ENCODE data around the gene SMIM23.

The SMIM23 gene

DNA sequence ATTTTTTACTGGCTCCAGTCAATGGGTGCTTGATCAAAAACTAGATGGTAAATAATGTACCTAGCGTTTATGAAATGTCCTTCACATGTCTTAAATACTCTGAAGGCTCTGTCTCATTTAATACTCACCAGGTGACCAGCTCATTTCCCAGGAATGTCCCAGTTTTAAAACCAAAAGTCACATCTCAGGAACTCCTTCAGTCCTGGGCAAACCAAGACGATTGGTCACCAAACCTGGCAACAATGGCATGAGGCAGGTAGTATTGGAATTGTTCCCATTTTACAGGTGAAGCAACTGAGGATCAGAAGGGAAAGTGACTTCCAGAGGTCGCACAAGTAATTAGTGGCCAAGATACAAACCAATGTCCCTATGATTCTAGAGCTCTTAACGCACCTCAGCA is 27.7 kb downstream of the SMIM23 start:
- in situ Hi-C loops (cut with HindIII; ENCODE audit: low sequenced_read_pairs), result no loop called here

DNA sequence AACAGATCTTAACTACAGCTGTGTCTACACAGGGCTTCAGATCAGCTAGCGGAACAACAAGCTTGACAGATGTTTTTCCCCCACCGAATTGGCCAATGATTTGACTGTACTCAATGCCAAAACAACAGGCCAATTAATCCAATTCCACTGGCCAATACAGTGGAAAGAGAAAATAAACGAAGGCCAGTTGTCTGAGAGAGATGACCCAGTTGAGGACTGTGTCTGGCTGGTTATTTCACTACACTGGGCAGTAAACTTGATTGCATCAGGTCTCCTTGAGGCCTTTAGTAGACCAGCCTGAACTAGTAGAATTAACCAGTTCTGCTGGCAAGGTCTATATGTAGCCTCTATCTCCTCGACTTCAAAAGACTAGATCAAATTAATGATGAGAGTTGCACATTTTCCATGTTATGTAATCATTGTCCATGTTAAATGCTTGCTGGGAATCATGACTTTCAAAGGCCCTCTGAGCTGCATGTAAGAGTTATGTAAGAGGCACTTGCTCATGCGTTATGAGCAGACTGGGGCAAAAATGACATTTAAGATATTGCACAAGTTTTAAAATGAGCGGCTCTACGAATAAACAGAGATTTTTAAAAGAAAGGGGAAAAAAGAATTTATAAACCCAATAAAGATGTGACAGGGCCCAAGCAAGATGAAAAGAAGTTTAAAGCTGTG is 28.3 kb downstream of the SMIM23 start:
- in situ Hi-C loops (cut with HindIII; ENCODE audit: low sequenced_read_pairs), result no loop called here

- in situ Hi-C loops (cut with HindIII; ENCODE audit: low sequenced_read_pairs), result no loop called here
These were observed 31.0 kb downstream of the SMIM23 start for GRCh38 chr5:171816666-171817065.

DNA sequence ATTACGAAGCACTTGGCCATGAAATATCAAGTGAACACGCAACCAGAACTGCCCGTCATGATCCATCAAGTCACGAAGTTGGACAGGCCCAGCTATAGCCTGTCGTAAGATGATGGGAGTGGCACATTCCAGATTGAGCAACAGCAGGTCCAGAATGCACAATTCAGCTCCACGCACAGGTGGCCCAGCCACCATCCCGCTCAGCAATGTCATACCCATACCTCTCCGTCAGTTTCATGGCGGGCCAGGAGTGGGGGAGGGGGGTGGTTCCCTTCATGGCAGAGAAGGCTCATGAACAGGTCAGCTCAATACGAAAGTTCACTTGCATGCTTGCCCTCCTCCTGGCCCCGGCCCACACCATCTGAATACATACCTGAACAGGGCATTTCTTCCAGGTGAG is 34.9 kb downstream of the SMIM23 start:
- in situ Hi-C loops (cut with HindIII; ENCODE audit: low sequenced_read_pairs), result no loop called here

DNA sequence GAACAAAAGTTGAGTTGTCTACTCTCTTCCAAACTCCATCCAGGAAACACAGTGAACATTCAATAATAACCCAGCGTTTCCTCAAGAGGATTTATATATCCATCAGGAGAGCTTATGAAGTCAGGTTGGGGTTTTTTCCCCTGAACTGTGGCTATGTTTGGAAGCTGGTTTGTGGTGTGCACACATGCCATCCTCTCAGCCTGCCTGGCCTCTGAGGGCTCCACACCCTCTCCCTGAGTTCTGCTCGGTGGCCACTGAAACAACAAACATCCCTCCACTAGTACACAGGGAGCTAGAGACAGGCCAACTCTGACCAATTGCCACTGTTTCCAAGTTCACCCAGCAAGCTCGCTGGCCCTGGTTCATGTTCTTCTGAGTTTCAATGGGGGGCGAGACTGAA is 35.7 kb downstream of the SMIM23 start:
- in situ Hi-C loops (cut with HindIII; ENCODE audit: low sequenced_read_pairs), result no loop called here

DNA sequence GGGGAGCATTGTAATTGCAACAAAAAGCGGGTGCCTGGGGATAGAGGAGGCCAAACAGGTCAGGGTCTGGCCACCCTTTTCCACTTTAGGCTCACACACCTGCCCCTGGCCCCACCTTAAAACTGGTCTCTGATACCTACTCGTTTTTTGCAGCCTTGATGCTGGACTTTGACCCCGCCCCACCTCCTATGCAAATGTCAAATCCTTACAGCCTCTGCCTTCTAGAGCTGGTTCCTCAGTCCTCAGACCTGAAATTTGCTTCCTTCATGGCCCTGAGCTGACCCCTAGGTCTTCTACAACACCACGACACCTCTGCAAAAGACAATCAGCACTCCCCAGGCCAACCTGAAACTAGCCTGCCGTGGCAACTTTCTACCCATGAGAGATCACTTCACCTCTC is 37.7 kb downstream of the SMIM23 start:
- in situ Hi-C loops (cut with HindIII; ENCODE audit: low sequenced_read_pairs), result no loop called here

DNA sequence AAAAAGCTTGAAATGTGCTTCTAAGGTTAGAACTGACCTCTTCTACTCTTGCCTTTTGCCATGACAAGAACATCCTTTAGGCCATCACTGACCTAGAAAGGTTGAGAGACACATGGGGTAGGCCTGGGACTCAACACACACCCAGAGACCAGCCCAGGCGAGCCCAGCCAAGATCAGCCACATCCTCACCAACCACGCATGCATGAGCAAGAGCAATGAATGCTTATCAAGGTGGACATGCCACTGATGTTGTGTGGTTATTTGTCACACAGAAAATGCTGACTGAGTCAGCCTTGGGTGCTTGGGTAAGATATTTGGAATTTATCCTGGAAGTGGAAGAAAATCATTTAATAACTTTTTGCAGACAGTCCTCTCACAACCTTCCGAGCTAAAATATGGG is 39.4 kb downstream of the SMIM23 start:
- in situ Hi-C loops (cut with HindIII; ENCODE audit: low sequenced_read_pairs), result no loop called here

DNA sequence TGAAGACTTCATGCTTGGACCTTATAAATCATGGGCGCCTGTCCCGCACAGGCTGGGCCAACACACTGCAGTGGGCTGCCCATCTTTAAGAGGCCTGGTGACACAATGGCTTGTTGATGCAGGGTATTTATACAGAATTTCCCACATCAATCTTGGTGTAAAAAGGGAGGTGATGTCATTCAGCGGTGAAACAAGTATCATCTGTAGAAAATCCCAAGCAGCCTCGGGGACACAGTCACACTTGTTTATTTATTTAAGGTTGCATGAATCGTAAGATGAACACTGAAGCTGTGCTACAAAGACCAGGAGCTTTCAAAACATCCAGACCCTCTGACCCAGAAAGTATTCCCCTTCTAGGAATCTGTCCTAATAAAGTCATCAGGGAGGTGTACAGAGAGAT is 40.5 kb downstream of the SMIM23 start:
- in situ Hi-C loops (cut with HindIII; ENCODE audit: low sequenced_read_pairs), result no loop called here

GRCh38 chr5:171827162-171827561 is 41.5 kb downstream of the SMIM23 start:
- in situ Hi-C loops (cut with HindIII; ENCODE audit: low sequenced_read_pairs), result no loop called here

GRCh38 chr5:171830686-171831085 is 45.1 kb downstream of the SMIM23 start:
- in situ Hi-C loops (cut with HindIII; ENCODE audit: low sequenced_read_pairs), result no loop called here

DNA sequence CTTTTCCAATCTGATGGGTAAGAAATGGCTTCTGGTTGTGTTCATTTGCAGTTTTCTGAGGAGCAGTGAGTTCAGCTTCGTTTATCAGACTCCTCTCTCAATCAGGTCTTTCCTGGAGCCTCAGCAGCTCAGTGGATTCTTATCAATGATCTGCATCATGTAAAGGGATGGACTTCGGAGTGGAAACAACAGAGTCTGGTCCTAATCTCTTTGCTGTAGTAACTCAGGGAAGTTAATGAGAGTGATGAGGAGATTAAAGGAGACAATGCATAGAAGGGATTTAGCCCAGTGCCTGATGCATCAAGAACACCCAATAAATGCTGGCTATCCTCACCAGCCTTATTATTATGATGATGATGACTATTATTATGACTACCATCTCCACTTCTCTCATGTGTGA is 47.2 kb downstream of the SMIM23 start:
- in situ Hi-C loops (cut with HindIII; ENCODE audit: low sequenced_read_pairs), result no loop called here

DNA sequence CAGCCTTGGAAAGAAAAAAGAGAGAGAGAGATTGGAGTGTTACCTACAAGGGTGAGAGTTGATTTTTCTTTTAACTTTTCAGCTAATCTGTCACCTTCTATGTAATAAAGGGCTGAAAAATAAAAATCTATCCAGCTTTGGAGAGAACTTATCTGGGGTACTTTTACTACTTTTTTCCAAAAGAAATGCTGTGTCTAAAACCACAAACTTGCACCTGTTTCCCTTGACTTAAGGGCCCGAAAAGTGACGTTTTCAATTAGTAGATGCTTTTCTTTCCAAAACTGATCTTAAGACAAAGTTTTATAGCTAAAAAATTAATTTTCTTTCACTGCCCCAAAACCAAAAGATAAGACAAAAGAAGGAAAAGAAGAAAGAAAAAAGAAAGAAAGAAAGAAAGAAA is 48.8 kb downstream of the SMIM23 start:
- in situ Hi-C loops (cut with HindIII; ENCODE audit: low sequenced_read_pairs), result no loop called here

DNA sequence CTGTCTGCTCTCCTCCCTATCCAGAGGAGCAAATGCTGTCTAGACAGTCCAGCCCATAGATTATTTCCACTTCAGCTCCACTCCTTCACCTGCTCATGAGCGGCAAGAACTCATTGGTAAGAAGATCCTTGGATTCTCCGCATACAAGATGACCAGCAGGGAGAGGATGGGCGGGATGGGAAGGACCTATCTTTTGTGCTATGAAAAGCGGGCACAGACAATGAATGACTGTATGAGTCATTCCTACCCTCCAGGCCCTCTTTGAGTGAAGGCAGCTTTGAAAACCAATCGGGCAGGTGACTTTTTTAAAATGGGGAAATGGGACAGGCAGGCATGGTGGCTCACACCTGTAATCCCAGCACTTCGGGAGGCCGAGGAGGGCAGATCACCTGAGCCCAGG is 49.4 kb downstream of the SMIM23 start:
- in situ Hi-C loops (cut with HindIII; ENCODE audit: low sequenced_read_pairs), result no loop called here

DNA sequence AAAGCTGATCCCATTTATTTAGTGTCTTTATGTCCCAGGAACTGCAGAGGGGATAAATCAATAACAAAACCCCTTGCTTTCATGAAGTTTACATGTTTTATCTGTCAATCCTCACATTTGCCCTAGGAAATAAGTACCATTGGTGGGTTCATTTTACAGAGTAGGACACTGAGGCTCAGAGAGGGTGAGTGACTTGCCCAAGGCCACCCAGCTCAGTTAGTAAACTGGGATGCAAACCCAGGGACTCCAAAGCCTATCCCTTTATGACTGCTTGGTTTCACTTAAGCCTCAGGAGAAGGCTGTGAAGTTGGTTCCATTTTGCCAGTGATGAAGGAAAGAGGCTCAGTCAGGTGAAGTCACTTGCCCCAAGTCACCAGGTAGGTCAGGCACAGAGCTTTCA is 51.9 kb downstream of the SMIM23 start:
- in situ Hi-C loops (cut with HindIII; ENCODE audit: low sequenced_read_pairs), result no loop called here

- in situ Hi-C loops (cut with HindIII; ENCODE audit: low sequenced_read_pairs), result no loop called here
These were observed 52.4 kb downstream of the SMIM23 start for GRCh38 chr5:171838066-171838465.

GRCh38 chr5:171839112-171839511 is 53.5 kb downstream of the SMIM23 start:
- in situ Hi-C loops (cut with HindIII; ENCODE audit: low sequenced_read_pairs), result no loop called here

DNA sequence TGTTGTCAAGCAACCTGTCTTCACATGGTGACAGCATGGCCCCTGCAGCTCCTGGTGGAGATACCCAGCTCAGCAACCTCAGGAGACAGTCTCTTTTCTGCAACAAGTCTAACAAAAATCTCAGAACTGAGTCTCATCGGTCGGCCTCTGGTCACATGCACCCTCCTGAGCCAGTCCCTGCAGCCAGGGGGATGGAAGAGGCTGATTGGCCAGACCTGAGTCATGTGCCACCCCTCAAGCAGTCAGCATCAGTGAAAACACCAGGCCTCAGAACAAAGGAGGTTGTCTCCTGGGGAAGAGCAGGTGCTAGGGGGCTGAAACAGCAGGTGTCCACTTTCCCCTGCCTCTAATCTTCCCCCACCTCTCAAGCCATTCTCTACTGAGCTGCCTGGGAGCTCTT is 54.4 kb downstream of the SMIM23 start:
- in situ Hi-C loops (cut with HindIII; ENCODE audit: low sequenced_read_pairs), result no loop called here

Measured in endothelial cell of hepatic sinusoid (primary cell).